HL-60/S4 (cell line): ENCODE results near the gene MIER2.
"Not testable (repeated sequence)": the region's sequence is repeated elsewhere in the genome, so short reads cannot be mapped to it uniquely, and the experiment has no call there.

Source experiments
- in situ Hi-C: fragments of 300-500 bp; cut with MboI; formaldehyde crosslinking; loops from 2 replicates; pipeline ENCODE4 v1.14.3; 2022; ENCODE audit warnings: low sequenced_read_pairs

The MIER2 gene

GRCh38 chr19:364496-365287 lies 20.1 kb upstream of the MIER2 start:
- in situ Hi-C loops, result no loop called here

GRCh38 chr19:362683-363082 lies 18.1 kb upstream of the MIER2 start:
- in situ Hi-C loops, result no loop called here

GRCh38 chr19:362154-362553 lies 17.6 kb upstream of the MIER2 start:
- in situ Hi-C loops, result no loop called here

GRCh38 chr19:359653-359925 lies 15.0 kb upstream of the MIER2 start:
- in situ Hi-C loops, result no loop called here

- in situ Hi-C loops, result not testable (repeated sequence)
Observed at GRCh38 chr19:355536-355935, 10.9 kb upstream of the MIER2 start.

- in situ Hi-C loops, result no loop called here
Observed at GRCh38 chr19:355134-355533, 10.5 kb upstream of the MIER2 start.

- in situ Hi-C loops, result no loop called here
Observed at GRCh38 chr19:351976-352625, 7.5 kb upstream of the MIER2 start.

GRCh38 chr19:347946-348861 lies 3.6 kb upstream of the MIER2 start:
- in situ Hi-C loops, result no loop called here

GRCh38 chr19:345320-345879 lies 804 bp upstream of the MIER2 start:
- in situ Hi-C loops, result no loop called here

GRCh38 chr19:343941-344624 lies 513 bp downstream of the MIER2 start:
- in situ Hi-C loops, result no loop called here

- in situ Hi-C loops, result no loop called here
Observed at GRCh38 chr19:343451-343931, 1.1 kb downstream of the MIER2 start.

GRCh38 chr19:342801-343421 lies 1.7 kb downstream of the MIER2 start:
- in situ Hi-C loops, result no loop called here

GRCh38 chr19:342128-342455 lies 2.5 kb downstream of the MIER2 start:
- in situ Hi-C loops, result no loop called here

GRCh38 chr19:341386-342127 lies 3.0 kb downstream of the MIER2 start:
- in situ Hi-C loops, result no loop called here

GRCh38 chr19:340620-341385 lies 3.8 kb downstream of the MIER2 start:
- in situ Hi-C loops, result no loop called here

GRCh38 chr19:339262-339887 lies 5.2 kb downstream of the MIER2 start:
- in situ Hi-C loops, result no loop called here

GRCh38 chr19:338421-338820 lies 6.2 kb downstream of the MIER2 start:
- in situ Hi-C loops, result no loop called here

- in situ Hi-C loops, result no loop called here
Observed at GRCh38 chr19:336067-336614, 8.5 kb downstream of the MIER2 start.
